ENCODE data around the gene HSPA4L.

Gene HSPA4L

DNA sequence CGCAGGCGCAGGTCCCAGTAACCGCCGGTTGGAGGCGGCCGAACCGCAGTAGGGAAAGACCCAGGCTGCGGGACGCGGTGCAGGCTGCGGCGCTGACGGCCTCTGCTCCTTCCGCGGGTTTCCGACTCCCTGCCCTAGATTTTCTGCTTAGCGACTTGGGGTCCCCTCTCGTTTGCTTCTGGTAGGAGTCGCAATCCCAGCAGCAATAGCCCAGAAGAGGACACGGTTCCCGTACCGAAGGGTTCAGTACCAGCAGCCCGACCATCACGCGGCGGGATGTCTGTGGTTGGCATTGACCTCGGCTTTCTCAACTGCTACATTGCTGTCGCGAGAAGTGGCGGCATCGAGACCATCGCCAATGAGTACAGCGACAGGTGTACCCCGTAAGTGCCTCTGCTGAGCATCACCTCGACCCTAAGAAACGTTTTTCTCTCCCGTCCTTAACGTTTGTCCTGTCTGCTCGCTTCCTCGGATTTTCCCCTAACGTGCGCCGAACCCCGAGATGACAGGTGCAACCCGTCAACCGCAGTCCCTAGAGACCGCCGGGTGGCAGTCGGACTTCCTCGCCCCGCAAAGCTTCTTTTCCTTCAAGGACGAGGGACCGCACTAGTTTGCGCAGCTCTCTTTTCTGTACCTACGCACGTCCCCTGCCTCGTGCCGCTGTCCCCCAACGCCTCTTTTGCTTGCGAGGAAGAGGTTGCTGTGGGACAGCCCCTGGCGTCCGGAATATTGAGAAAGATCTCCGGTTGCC, at the start of gene HSPA4L:
HSPA4L (plus strand) TSS at position 48 of the 751 bp plus-strand sequence; CDS start at position 277, 229 bp downstream.
- DNase-seq (ENCODE audit: low read depth) = peak; percentile 2

DNA sequence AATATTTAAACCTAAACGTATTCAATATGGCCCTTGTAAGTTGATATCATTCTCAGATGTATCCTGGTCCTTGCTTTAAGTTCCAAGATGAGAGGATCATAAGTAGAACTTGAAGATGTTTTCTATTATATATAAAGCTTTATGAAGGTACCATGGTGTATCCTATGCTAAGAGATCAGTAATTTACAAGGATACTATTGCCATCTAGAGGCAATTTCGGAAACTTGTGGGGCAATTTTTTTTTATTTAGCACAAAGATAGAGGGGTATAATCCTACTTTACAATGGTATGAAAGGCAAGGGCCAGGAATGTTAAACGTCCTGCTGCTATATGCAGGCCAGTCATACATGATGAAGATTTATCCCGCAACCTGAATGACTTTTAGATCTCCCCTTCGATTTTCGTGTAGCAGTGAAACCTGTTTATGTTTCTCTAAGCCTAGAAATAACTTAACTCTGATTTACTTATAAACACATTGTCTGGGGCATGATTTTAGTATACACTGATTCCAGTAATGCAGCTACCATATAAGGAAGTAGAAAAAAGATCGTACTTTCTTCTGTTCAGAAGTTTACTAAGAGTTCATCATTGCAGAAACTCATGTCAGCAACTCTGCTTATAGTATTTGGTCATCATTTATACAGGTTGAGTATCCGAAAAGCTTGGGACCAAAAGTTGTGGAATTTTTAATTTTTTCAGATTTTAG, 49.3 kb upstream of the HSPA4L start:
- DNase-seq (ENCODE audit: low read depth) = peak; percentile 16

DNA sequence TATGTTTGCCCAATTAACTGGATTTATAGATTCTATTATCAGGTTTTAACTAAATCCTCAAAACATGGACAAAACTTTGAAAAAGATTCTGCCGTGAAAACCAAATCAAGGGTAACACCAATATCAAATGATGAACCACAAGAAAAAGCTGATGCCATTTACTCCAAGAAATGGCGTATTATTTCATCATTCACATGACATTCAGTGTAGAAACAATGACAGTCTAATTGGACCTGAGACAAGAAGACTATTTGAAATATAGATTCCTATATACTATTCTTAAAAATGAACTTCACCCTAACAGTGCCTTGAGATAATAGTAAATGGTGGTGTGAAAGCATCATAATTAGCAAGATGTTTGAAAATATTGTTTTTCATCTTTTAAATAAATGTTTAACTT, 47.1 kb upstream of the HSPA4L start:
- no peak for DNase-seq (ENCODE audit: low read depth)

DNA sequence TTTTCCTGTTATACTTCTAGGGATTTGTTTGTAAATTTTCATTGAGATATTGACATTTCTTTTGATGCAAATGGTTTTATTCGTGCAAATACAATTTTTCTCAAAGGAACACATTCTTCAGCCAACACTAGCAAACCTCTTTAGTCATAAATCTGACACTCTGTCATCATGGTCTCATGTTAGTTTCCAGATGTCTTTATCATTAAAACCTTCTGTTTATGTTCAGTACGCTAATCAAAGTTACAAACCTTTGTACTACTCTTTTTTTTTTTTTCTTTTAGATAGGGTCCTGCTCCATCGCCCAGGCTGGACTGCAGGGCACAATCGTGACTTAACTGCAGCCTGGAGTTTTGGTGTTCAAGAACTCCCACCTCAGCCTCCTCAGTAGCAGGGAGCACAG, 44.8 kb upstream of the HSPA4L start:
- DNase-seq (ENCODE audit: low read depth) = no peak

DNA sequence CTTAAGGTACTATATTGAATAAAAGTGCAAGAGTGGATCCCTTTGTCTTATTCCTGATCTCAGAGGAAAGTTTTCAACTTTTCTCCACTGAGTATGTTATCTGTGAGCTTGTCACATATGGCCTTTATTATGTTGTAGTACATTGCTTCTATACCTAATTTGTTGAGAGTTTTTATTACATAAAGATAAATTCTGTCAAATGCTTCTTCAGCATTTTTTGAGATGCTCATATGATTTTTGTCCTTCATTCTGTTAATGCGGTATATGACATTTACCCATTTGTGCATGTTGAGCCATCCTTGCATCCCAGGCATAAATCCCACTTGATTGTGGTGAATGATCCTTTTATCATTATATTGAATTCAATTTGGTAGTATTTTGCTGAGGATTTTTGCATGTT, 40.9 kb upstream of the HSPA4L start:
- DNase-seq (ENCODE audit: low read depth) = no peak

DNA sequence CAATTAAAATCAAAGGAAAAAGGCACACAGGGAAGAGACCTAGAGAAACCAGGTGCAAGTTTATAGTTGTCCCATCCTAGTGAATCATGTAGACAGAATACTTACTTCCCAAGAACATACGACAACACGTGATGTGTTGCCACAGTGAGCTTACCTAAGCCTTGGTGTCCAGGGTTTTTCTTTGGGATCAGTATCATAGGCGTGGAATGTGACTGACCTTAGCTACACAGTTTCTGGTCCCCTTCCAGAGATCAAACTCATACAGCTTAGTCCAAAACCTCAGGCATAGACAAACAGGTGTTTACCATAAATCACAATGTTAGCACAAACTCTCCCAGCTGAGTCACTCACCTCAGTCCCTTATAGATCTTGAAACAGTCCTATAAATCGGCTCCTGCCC, 34.2 kb upstream of the HSPA4L start:
- DNase-seq (ENCODE audit: low read depth) = no peak

DNA sequence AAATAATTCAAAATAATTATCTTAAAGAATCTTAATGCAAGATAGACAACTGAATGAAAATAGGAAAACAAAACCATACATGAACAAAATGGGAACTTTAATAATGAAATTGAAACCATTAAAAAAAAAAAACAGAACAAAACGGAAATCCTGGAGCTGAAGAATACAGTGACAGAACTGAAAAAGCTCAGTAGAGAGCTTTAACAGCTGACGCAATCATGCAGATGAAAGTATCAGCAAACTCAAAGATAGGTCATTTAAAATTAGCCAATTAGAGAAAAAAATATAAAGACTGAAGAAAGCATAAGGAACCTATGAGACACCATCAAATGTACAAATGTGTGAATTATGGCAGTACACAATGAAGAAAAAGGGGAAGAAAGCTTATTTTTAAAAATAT, 33.2 kb upstream of the HSPA4L start:
- no peak for DNase-seq (ENCODE audit: low read depth)

DNA sequence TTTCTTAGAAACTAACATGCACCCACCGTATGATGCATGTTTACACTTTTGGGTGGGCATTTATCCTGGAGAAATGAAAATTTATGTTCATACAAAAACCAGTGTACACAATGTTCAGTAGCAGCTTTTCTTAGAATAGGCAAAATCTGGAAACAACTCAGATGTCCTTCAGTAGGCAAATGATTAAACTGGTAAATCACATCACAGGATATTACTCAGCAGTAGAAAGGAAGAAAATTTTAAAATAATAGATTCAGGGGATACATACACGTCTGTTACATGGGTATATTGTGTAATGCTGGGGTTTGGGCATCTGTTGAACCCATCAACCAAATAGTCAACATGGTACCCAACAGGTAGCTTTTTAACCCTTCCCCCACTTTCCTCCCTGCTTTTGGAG, 25.2 kb upstream of the HSPA4L start:
- no peak for DNase-seq (ENCODE audit: low read depth)

DNA sequence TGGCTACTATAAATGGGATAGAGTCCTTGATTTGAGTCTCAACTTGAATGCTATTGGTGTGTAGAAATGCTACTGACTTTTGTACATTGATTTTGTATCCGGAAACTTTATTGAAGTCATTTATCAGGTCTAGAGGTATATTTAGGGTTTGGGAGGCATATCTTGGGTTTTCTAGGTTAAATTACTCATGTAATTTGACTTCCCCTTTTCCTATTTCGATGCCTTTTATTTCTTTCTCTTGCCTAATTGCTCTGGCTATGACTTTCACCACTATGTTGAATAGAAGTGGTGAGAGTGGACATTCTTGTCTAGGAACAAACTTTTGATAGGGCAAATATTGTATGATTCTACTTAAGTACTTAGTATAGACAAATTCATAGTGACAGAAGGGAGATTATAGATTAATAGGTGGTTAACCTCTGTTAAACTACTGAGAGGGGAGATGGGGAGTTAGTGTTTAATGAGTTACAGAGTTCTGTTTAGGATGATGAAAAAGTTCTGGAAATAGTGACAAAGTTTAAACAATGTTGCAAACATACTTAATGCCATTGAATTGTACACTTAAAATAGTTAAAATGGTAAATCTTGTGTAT, 22.8 kb upstream of the HSPA4L start:
- DNase-seq (ENCODE audit: low read depth) = no peak

DNA sequence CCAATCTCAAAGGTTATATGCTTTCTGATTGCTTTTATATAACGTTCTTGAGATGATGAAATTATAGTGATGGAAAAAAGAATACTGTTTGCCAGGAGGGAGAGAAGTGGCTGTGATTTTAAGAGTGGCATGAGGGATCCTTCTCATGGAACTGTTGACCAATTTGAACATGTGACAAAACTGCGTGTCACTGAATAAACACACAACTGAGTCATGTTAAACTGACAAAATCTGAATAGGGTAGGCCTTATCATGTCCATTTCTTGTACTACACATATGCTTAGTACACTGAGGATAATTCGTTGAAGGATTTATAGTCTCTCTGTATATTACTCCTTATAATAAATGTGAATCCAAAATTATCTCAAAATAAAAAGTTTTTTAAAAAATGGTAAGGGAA, 22.2 kb upstream of the HSPA4L start:
- DNase-seq (ENCODE audit: low read depth) = no peak

DNA sequence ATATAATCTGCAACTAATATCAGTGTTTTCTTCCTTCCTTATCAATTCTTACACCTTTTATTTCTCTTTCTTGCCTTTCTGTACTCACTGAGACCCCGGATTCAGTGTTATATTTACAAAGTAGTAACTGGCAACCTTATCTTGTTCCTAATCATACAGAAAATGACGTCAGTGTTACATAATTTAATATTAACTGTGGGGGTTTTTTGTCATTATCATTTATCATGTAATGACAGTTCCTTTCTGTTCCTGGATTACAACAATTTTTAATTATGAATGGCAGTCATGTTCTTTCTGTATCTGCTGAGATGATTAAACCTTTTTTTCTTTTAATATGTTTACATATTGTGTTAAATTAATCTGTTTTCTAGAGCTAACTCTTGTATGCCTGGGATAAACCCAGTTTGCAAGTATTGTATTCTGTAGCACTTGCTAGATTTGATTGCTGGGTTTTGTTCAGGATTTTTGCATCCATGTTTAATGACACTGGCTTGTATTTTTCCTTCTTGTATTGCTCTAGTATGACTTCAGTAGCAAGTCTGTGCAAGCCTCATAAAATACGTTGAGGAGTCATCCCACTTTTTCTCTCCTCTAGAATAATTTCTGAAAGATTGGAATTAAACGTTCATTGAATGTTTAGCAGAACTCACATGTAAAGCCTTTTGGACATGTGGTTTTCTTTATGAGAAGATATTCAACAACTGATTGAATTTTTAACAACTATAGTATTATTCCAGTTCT, 10.4 kb upstream of the HSPA4L start:
- no peak for DNase-seq (ENCODE audit: low read depth)

DNA sequence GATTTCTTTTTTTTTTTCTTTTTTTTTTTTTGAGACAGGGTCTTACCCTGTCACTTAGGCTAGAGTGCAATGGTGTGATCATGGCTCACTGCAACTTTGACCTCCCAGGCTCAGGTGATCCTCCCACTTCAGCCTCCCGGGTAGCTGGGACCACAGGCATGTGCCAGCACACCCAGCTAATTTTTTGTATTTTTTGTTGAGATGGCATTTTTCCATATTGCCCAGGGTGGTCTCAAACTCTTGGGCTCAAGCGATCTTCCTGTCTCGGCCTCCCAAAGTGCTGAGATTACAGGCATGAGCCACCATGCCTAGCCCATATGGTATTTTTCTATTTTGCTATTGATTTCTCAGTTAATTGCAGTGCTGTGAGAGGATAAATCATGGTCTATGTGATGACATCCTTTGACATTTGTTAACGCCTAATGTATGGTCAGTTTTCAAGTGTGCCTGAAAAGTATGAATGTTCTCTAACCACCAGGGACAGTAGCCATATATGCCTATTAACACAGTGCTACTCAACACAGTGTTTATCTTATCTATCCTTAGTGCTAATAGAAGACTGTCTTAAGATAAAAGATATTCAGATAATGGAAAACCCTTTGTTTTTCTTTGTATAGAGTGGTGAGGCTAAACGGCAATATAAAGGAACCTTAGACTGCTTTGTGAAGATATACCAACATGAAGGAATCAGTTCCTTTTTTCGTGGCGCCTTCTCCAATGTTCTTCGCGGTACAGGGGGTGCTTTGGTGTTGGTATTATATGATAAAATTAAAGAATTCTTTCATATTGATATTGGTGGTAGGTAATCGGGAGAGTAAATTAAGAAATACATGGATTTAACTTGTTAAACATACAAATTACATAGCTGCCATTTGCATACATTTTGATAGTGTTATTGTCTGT, 9.1 kb upstream of the HSPA4L start:
- no peak for DNase-seq (ENCODE audit: low read depth)

DNA sequence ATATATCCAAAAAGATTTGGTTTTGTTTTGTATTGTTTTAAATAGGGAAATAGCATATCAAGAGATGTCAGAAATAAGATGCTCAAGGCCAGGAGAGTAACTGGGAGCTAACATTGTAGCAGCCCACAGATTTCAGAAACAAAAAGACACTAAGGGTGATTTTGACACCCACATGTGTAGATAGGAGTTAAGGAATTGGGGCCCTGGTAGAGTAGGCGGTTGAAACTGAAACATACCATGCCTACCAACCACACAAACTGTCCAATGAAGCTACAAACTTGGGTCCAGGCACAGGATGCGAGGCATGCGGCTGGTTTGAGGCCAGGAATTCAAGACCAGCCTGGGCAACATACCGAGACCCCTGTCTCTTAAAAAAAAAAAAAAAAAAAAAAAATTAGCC, 6.3 kb upstream of the HSPA4L start:
- DNase-seq (ENCODE audit: low read depth) = no peak

DNA sequence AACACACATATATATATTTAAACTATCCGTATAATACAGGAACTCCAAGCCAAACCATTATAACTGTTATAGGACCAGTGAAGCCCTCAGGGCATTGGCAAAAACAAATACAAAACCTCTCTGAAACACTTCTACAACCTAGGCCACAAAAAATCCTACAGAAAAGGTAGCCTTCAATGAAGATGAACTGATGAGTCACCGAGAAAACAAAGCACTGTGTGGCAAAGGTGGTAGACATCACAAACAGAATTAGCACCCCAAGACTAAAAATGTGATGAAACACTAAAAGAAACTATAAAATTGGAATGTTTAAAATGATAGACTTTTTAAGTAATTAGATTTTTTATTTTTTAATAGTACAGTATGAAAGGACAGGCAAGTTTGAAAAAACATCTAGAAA, 5.5 kb upstream of the HSPA4L start:
- no peak for DNase-seq (ENCODE audit: low read depth)

DNA sequence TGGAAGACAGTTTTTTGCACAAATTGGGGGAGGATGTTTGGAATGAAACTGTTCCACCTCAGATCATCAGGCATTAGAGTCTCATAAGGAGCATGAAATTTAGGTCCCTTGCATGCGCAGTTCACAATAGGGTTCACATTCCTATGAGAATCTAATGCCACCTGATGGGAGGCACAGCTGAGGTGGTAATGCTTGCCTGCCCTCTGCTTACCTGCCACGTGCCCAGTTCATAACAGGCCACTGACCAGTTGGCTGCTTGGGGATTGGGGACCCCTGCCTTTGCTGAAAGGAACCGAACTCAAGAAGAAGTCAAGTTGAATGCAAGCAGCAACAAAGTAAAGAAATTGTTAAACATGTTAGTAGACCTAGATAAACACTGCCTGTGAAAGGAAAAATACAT, 4.6 kb upstream of the HSPA4L start:
- DNase-seq (ENCODE audit: low read depth) = no peak

DNA sequence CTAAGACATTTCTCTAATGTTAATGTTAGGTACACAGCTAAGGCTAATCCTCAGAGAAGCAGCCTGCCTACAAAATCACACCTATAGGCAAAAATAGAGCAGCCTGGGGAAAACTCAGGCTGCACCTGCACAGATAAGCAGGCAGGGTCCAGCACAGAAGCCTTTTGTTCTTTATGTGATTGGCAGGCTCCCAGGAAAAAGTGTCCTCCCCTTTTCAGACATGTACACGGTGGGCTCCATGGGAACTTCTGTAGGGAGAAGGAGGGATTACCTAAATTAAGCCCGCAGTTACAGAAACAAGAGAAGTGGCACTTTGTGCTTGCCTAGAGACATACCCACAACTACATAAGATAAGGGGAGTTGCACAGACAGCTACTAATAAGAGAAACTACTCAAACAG, 4.0 kb upstream of the HSPA4L start:
- DNase-seq (ENCODE audit: low read depth) = no peak

DNA sequence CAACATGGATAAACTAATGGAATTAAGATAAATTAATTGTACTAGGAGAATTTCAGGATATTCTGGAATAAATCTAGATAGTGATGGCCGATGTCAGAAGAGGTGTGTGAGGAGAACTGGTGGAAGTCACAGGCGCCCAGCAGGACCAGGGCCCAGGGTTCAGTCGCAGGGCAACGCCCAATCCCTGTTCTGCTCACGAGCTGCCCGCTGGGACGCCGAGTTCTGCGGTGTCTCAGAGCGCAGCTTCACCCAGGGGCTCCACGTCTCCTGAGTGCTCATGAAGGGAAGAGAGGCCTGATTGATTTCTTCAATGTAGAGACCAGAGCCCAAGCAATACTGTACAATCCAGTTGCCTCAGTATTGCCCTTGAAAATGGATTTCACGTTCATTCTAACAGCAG, 1.5 kb upstream of the HSPA4L start:
- DNase-seq (ENCODE audit: low read depth) = no peak

DNA sequence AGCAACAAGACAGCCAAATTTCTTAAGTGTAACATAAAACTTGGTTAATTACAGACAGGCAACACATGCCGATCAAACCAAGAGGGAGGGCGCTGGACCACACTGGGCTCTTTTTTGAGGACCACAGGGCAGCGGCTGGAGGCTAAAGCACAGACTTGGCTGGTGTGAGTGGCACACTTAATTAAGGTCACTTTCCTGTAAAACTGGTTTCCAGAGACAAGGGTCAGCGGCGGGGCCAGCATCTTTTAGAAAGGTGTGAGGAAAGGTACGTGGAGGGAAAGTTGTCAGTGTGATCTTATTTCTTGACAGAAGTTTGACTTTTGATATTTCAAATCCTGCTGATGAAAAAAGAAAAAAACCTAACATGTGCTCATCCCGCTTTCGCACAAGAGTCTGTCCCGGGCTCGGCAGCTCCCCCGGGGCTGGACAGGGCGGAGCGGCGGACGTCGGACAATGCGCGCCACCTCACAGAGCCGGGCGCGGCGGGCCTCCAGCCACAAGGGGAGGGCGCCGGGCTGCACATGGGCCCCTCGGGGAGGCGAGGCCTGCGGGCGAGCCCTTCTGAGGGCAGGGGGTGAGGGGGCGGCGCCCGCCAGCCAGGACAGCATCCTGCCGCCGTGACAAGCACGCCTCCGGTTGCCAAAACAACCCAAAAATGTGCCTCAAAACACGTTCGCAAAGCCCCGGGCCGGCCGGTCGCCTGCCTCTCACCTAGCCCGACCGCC, 660 bp upstream of the HSPA4L start:
- peak; percentile 13 for DNase-seq (ENCODE audit: low read depth)

DNA sequence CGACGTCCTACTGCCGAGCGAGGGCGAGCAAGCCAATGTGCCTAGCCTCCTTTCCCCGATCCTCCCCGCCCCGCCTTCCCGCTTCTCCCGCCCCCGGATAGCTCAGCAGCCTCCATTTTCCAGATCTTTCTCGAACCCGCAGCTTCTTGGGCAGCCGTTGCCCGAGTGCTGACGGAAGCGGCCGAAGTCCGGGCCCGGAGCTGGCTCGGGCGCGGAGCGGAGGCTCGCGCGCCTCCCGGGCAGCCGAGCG, 172 bp upstream of the HSPA4L start:
- peak; percentile 64 for DNase-seq (ENCODE audit: low read depth)

DNA sequence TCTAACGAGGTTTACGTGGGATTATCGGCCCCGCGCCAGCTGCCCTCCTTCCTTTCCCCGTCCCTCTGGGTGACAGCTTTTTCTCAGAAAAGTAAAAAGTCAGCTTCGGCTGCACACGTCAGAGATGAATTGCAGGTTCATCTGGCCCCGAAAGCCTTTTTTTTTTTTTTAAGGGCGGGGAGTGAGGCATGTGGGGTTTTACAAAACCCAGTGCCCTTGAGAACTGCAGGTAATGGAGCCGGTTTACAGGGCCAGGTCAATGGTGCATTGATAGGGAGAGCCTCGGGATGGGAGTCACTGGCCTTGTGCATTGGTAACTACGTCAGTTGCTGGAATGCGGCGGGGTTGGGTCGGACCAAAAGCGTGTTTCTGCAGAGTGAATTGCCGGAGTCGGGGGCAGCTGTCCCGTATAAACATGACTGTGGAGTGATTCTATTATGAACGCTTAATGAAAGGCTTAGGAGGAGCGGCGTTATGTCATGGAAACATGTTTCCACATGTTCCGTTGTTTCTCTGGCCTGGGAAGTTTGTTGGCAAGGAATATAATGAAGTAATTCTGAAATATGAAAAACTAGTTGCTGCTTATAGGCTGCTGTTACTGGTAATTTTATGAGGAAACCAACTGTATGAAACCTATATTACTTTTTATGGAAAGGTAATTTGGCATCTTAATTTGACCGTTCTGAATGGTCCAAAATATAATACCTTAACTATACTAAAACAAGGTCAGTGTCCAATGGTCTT, 1.1 kb downstream of the HSPA4L start:
- DNase-seq (ENCODE audit: low read depth) = peak; percentile 9

Data from GM04504 (cell line).